Measurements from ENCODE around the gene RGPD3.

- TF ChIP-seq CTCF (IDR thresholded peaks at IDR 0.05) (no peak), EP300 (IDR thresholded peaks at IDR 0.05) (no peak)
Observed at GRCh38 chr2:106359512-106359911, 108.7 kb downstream of the RGPD3 start.
